ENCODE data around the gene PROB1.

The PROB1 gene

GRCh38 chr5:139341689-139342422 is 53.0 kb downstream of the PROB1 start, which contains the start of gene PAIP2:
Gene PAIP2, plus strand, starts transcription at chr5:139341854. Its CDS starts 21,931 bp downstream, at chr5:139363785.
- Histone ChIP-seq H3K4me1 (ENCODE audit: control insufficient read depth, low read depth, low read length) (peaks cover 8% of the 10 kb centered on the region), H3K4me3 (ENCODE audit: low read length) (peak within 1 kb of the TSS; percentile 86), H3K27ac (ENCODE audit: low read length) (peak within 1 kb of the TSS; percentile 85), H3K9ac (ENCODE audit: low read length) (peak within 1 kb of the TSS; percentile 97), H3K36me3 (ENCODE audit: control insufficient read depth, low read depth, low read length) (no peaks in the 10 kb centered on the region), H3K27me3 (ENCODE audit: control insufficient read depth, insufficient read depth, low read length) (no peaks in the 10 kb centered on the region), H3K9me3 (ENCODE audit: control insufficient read depth, low read depth, low read length) (no peaks in the 10 kb centered on the region)

GRCh38 chr5:139341187-139341688 is 53.7 kb downstream of the PROB1 start:
- Histone ChIP-seq H3K9me3 (ENCODE audit: control insufficient read depth, low read depth, low read length) (no peaks in the 10 kb centered on the region), H3K27me3 (ENCODE audit: control insufficient read depth, insufficient read depth, low read length) (no peaks in the 10 kb centered on the region), H3K36me3 (ENCODE audit: control insufficient read depth, low read depth, low read length) (no peaks in the 10 kb centered on the region), H3K4me1 (ENCODE audit: control insufficient read depth, low read depth, low read length) (peaks cover 8% of the 10 kb centered on the region), H3K9ac (ENCODE audit: low read length) (no peak overlapping the region), H3K4me3 (ENCODE audit: low read length) (peak overlapping the region; percentile 86), H3K27ac (ENCODE audit: low read length) (no peak overlapping the region)
